GM23338 (cell line): ENCODE results near the gene SPOCK2.

Source experiments
- CREB1 ChIP-seq: fragments of 250-450 bp; sonication (Bioruptor Pico); IDR thresholded peaks from 2 replicates; pipeline ENCODE4 v1.5.0; 2020; ENCODE audit warnings: low read depth, mild to moderate bottlenecking, moderate library complexity
- CTCF ChIP-seq, 2 experiments: fragments of 200-600 bp in 1 of 2; sonication (generic) in 1 of 2; conservative IDR thresholded peaks; 2 replicates each; pipeline versions ENCODE4 v1.5.1 to v1.6.1; 2016 to 2017; ENCODE audit warnings: antibody characterized with exemption in 2 of 2, low read depth in 2 of 2, mild to moderate bottlenecking in 2 of 2, moderate library complexity in 1 of 2
- ETS1 ChIP-seq: IDR thresholded peaks from 2 replicates; pipeline ENCODE4 v1.6.1; 2016; ENCODE audit warnings: antibody characterized with exemption
- EZH2 ChIP-seq: fragments of 200-600 bp; sonication (generic); IDR thresholded peaks from one replicate; pipeline ENCODE4 v1.8.0; 2017; ENCODE audit warnings: antibody characterized with exemption, mild to moderate bottlenecking, low read depth; ENCODE audit not compliant: unreplicated experiment
- EZH2phosphoT487 ChIP-seq: fragments of 200-600 bp; sonication (generic); IDR thresholded peaks from one replicate; pipeline ENCODE4 v1.8.1; 2018; ENCODE audit warnings: antibody characterized with exemption; ENCODE audit not compliant: unreplicated experiment
- JUNB ChIP-seq: IDR thresholded peaks from one replicate; pipeline ENCODE4 v1.6.1; 2016; ENCODE audit warnings: antibody characterized with exemption; ENCODE audit not compliant: unreplicated experiment
- NANOG ChIP-seq: IDR thresholded peaks from 2 replicates; pipeline ENCODE4 v1.6.1; 2016; ENCODE audit warnings: antibody characterized with exemption, borderline replicate concordance
- POLR2AphosphoS5 ChIP-seq: IDR thresholded peaks from 2 replicates; pipeline ENCODE4 v1.6.1; 2016; ENCODE audit warnings: antibody characterized with exemption, low read depth
- REST ChIP-seq: IDR thresholded peaks from one replicate; pipeline ENCODE4 v1.6.1; 2018; ENCODE audit warnings: antibody characterized with exemption; ENCODE audit not compliant: unreplicated experiment
- STAT1 ChIP-seq: IDR thresholded peaks from one replicate; pipeline ENCODE4 v1.6.1; 2016; ENCODE audit warnings: antibody characterized with exemption; ENCODE audit not compliant: unreplicated experiment
- ZNF331 ChIP-seq: fragments of 250-450 bp; sonication (Bioruptor Pico); IDR thresholded peaks from 2 replicates; pipeline ENCODE4 v1.5.0; 2020; ENCODE audit warnings: low read depth, mild to moderate bottlenecking, moderate library complexity
- ZNF462 ChIP-seq: fragments of 250-450 bp; sonication (Bioruptor Pico); IDR thresholded peaks from 2 replicates; pipeline ENCODE4 v1.5.0; 2020; ENCODE audit warnings: mild to moderate bottlenecking, moderate library complexity

GRCh38 chr10:72097448-72098300 lies 9.3 kb upstream of the SPOCK2 start:
- no peak for TF ChIP-seq POLR2AphosphoS5
- TF ChIP-seq EZH2 = no peak
- TF ChIP-seq CTCF (conservative IDR thresholded peaks at IDR 0.05; ENCODE audit: low read depth in 2 of 2) = no peak
- TF ChIP-seq EZH2phosphoT487 = no peak
- no peak for TF ChIP-seq REST
- TF ChIP-seq CREB1 (CRISPR knock-in tag) = no peak
- no peak for TF ChIP-seq ZNF462
- no peak for TF ChIP-seq ZNF331 (CRISPR knock-in tag)
- no peak for TF ChIP-seq STAT1
- no peak for TF ChIP-seq JUNB
- no peak for TF ChIP-seq ETS1
- no peak for TF ChIP-seq NANOG
